G401.6 (cell line): ENCODE data around the gene MAD2L1.

Source experiments
- FAIRE-seq: peaks from 2 replicates; lab custom pipeline; 2012; peaks lifted over from hg19 to GRCh38; lab: Jason Lieb, UNC

The MAD2L1 gene

GRCh38 chr4:120057416-120057815 lies 9.2 kb downstream of the MAD2L1 start:
- no peak for FAIRE-seq

- peak; percentile 87 for FAIRE-seq
Observed at GRCh38 chr4:120056246-120056645, 10.4 kb downstream of the MAD2L1 start.

- no peak for FAIRE-seq
Observed at GRCh38 chr4:120055795-120056194, 10.9 kb downstream of the MAD2L1 start.

- FAIRE-seq: no peak
Observed at GRCh38 chr4:120055162-120055561, 11.5 kb downstream of the MAD2L1 start.

GRCh38 chr4:120053911-120054310 lies 12.7 kb downstream of the MAD2L1 start:
- no peak for FAIRE-seq

- FAIRE-seq: no peak
Observed at GRCh38 chr4:120052856-120053255, 13.8 kb downstream of the MAD2L1 start.

- FAIRE-seq: no peak
Observed at GRCh38 chr4:120051253-120051652, 15.4 kb downstream of the MAD2L1 start.

GRCh38 chr4:120049732-120050494 lies 16.7 kb downstream of the MAD2L1 start:
- FAIRE-seq: peak; percentile 90

GRCh38 chr4:120043828-120044227 lies 22.8 kb downstream of the MAD2L1 start:
- no peak for FAIRE-seq

- no peak for FAIRE-seq
Observed at GRCh38 chr4:120037411-120037810, 29.2 kb downstream of the MAD2L1 start.

- FAIRE-seq: no peak
Observed at GRCh38 chr4:120034913-120035312, 31.7 kb downstream of the MAD2L1 start.

- FAIRE-seq: peak; percentile 3
Observed at GRCh38 chr4:120026853-120027252, 39.8 kb downstream of the MAD2L1 start.

- FAIRE-seq: no peak
Observed at GRCh38 chr4:120025516-120025915, 41.1 kb downstream of the MAD2L1 start.

GRCh38 chr4:120018786-120019185 lies 47.9 kb downstream of the MAD2L1 start:
- no peak for FAIRE-seq

- FAIRE-seq: no peak
Observed at GRCh38 chr4:120017939-120018692, 48.5 kb downstream of the MAD2L1 start.

- no peak for FAIRE-seq
Observed at GRCh38 chr4:120011725-120012124, 54.9 kb downstream of the MAD2L1 start.

GRCh38 chr4:120010646-120011045 lies 56.0 kb downstream of the MAD2L1 start:
- no peak for FAIRE-seq

GRCh38 chr4:120009731-120010130 lies 56.9 kb downstream of the MAD2L1 start:
- no peak for FAIRE-seq

- no peak for FAIRE-seq
Observed at GRCh38 chr4:120008957-120009356, 57.7 kb downstream of the MAD2L1 start.

GRCh38 chr4:120007896-120008436 lies 58.7 kb downstream of the MAD2L1 start:
- no peak for FAIRE-seq

- FAIRE-seq: no peak
Observed at GRCh38 chr4:120007191-120007871, 59.3 kb downstream of the MAD2L1 start.
